ENCODE data around the gene IRGC. TPM values are rescaled to one million over a fixed set of nuclear protein-coding genes. Genes with fewer than 3 reads are reported as not detected.

IRGC gene
- total RNA-seq, 4 donors from 2014 or later: not detected

DNA sequence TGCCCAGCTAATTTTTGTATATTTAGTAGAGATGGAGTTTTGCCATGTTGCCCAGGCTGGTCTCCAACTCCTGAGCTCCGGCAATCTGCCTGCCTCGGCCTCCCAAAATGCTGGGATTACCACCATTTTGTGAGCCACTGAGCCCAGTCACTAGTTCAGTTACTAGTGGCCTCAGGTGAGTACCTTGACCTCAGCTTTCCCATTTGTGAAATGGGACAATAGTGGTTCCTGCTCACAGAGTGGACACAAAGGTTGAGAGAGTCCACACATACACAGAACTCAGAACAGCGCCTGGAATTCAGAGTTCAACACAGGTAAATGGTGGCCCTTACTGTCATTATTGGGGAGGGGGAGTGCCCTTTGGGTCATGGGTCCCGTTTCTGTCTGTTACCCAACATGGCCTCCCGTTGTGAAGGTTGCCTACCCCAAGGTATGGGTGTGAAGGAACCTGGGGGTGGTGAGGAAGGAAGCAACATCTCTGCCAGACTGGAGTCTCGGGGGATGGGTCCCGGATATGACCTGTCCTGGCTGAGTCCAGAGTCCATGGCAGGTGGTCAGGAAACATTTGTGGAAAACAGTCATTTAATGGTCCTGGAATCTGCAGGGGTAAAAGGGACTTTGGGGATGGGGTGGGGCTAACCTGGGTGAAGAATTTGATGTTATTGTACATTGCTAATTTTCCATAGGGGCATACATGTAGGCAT, 11.7 kb upstream of the IRGC start:
- no peak overlapping the region for H3K4me3 ChIP-seq
- in situ Hi-C loops (cut with MboI; ENCODE audit: low sequenced_read_pairs in 4 of 4): no loop called here
- no peak for ATAC-seq
- no peak overlapping the region for H3K27ac ChIP-seq
- peaks cover 0 to 11% (median 8%) of the 10 kb centered on the region in 3 donors for H3K27me3 ChIP-seq
- no peaks in the 10 kb centered on the region for H3K36me3 ChIP-seq
- intact Hi-C loops (cut with DNase I; ENCODE audit: low total_unique reads): no loop called here
- TF ChIP-seq, protein P1, sequence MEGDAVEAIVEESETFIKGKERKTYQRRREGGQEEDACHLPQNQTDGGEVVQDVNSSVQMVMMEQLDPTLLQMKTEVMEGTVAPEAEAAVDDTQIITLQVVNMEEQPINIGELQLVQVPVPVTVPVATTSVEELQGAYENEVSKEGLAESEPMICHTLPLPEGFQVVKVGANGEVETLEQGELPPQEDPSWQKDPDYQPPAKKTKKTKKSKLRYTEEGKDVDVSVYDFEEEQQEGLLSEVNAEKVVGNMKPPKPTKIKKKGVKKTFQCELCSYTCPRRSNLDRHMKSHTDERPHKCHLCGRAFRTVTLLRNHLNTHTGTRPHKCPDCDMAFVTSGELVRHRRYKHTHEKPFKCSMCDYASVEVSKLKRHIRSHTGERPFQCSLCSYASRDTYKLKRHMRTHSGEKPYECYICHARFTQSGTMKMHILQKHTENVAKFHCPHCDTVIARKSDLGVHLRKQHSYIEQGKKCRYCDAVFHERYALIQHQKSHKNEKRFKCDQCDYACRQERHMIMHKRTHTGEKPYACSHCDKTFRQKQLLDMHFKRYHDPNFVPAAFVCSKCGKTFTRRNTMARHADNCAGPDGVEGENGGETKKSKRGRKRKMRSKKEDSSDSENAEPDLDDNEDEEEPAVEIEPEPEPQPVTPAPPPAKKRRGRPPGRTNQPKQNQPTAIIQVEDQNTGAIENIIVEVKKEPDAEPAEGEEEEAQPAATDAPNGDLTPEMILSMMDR (IDR thresholded peaks at IDR 0.05 in 4 of 5, conservative IDR thresholded peaks at IDR 0.05 in 1 of 5): no peak
- no peak for TF ChIP-seq POLR2A (IDR thresholded peaks at IDR 0.05)
- DNase-seq: no peak
- H3K4me1 ChIP-seq: peaks cover 0 to 7% of the 10 kb centered on the region in 2 donors
- H3K9me3 ChIP-seq: no peaks in the 10 kb centered on the region

DNA sequence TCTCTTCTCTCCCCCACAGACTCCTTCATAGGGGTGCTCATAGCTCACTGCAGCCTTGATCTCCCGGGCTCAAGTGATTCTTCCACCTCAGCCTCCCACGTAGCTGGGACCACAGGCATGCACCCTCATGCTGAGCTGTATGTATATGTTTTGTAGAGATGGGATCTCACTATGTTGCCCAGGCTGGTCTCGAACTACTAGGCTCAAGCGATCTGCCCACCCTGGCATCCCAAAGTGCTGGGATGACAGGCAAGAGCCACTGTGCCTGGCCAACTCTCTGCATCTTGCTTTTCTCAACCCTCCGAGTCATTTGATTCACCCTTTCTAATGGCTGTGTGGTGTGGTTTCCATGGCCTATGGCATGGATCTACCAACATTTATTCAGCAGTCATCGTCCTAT, 10.1 kb upstream of the IRGC start:
- in situ Hi-C loops (cut with MboI; ENCODE audit: low sequenced_read_pairs in 4 of 4) (no loop called here), intact Hi-C loops (cut with DNase I; ENCODE audit: low total_unique reads) (no loop called here)
- Histone ChIP-seq H3K27me3 (peaks cover 0 to 3% (median 0%) of the 10 kb centered on the region in 3 donors), H3K4me1 (no peaks in the 10 kb centered on the region), H3K9me3 (no peaks in the 10 kb centered on the region), H3K36me3 (no peaks in the 10 kb centered on the region), H3K4me3 (no peak overlapping the region), H3K27ac (no peak overlapping the region)
- DNase-seq (no peak), ATAC-seq (no peak)
- TF ChIP-seq, protein P1 (IDR thresholded peaks at IDR 0.05 in 4 of 5, conservative IDR thresholded peaks at IDR 0.05 in 1 of 5): no peak
- no peak for TF ChIP-seq POLR2A (IDR thresholded peaks at IDR 0.05)

DNA sequence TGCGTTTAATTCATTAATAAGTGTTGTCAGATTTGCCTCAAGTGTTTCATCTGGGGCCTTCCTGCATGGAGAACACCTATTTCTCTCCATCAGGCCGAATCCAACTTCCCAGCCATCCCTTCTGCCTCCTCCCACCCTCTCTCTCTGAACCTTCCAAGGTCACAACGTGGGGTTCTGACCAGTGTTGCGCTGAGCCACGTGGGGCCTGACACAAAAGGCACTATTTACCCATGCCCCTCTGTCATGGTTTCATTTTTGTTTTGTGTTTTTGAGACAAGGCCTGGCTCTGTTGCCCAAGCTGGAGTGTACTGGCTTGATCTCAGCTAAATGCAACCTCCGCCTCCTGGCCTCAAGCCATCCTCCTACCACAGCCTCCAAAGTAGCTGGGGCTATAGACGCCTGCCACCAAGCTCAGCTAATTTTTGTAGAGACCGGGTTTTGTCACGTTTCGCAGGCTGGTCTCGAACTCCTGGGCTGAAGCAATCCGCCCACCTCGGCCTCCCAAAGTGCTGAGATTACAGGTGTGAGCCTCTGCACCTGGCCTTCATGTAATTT, 8.6 kb upstream of the IRGC start:
- Histone ChIP-seq H3K9me3 (no peaks in the 10 kb centered on the region), H3K27ac (no peak overlapping the region), H3K36me3 (no peaks in the 10 kb centered on the region), H3K4me1 (no peaks in the 10 kb centered on the region), H3K4me3 (no peak overlapping the region), H3K27me3 (peaks cover 0 to 3% (median 0%) of the 10 kb centered on the region in 3 donors)
- ATAC-seq (no peak), DNase-seq (no peak)
- TF ChIP-seq, protein P1 (IDR thresholded peaks at IDR 0.05 in 4 of 5, conservative IDR thresholded peaks at IDR 0.05 in 1 of 5): no peak
- TF ChIP-seq POLR2A (IDR thresholded peaks at IDR 0.05): no peak
- intact Hi-C loops (cut with DNase I; ENCODE audit: low total_unique reads): no loop called here
- in situ Hi-C loops (cut with MboI; ENCODE audit: low sequenced_read_pairs in 4 of 4): no loop called here

DNA sequence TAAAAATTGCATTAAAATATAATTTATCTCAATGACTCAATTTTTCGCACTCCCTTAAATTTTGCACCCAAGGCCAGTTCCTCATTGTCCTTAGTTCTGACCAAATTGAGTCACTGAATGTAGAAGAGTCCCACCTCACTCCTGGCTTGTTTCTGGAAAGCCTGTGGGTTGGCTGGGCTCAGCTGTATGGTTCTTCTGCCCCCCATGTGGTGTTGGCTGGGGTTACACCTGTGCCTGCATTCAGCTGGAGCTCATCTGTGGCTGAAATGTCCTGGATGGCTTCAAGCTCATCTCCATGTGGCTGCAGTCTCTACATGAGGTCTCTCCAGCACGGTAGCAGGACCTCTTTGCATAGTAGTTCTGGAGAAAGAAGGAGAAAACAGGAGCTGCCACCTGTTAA, 7.2 kb upstream of the IRGC start:
- TF ChIP-seq, protein P1 (IDR thresholded peaks at IDR 0.05 in 4 of 5, conservative IDR thresholded peaks at IDR 0.05 in 1 of 5): no peak
- TF ChIP-seq POLR2A (IDR thresholded peaks at IDR 0.05): no peak
- Histone ChIP-seq H3K9me3 (no peaks in the 10 kb centered on the region), H3K36me3 (no peaks in the 10 kb centered on the region), H3K27me3 (peaks cover 0 to 3% (median 0%) of the 10 kb centered on the region in 3 donors), H3K4me3 (no peak overlapping the region), H3K4me1 (no peaks in the 10 kb centered on the region), H3K27ac (no peak overlapping the region)
- ATAC-seq: no peak
- no peak for DNase-seq
- intact Hi-C loops (cut with DNase I; ENCODE audit: low total_unique reads) (no loop called here), in situ Hi-C loops (cut with MboI; ENCODE audit: low sequenced_read_pairs in 4 of 4) (no loop called here)
